HG03457 (cell line): ENCODE results near the gene ICAM4.
"Not testable (repeated sequence)": the region's sequence is repeated elsewhere in the genome, so short reads cannot be mapped to it uniquely, and the experiment has no call there.

ENCODE experiments used
- ATAC-seq: cut with Tn5 transposase; IDR thresholded peaks from one replicate; pipeline ENCODE4 v1.9.1; 2021; ENCODE audit warnings: moderate number of reproducible peaks; ENCODE audit not compliant: unreplicated experiment

ICAM4 gene

GRCh38 chr19:10268071-10268470, 18.7 kb upstream of the ICAM4 start:
- ATAC-seq, result no peak

- ATAC-seq, result no peak
These were observed 17.2 kb upstream of the ICAM4 start for GRCh38 chr19:10269333-10270179.

GRCh38 chr19:10270180-10270615, 16.6 kb upstream of the ICAM4 start:
- no peak for ATAC-seq

DNA sequence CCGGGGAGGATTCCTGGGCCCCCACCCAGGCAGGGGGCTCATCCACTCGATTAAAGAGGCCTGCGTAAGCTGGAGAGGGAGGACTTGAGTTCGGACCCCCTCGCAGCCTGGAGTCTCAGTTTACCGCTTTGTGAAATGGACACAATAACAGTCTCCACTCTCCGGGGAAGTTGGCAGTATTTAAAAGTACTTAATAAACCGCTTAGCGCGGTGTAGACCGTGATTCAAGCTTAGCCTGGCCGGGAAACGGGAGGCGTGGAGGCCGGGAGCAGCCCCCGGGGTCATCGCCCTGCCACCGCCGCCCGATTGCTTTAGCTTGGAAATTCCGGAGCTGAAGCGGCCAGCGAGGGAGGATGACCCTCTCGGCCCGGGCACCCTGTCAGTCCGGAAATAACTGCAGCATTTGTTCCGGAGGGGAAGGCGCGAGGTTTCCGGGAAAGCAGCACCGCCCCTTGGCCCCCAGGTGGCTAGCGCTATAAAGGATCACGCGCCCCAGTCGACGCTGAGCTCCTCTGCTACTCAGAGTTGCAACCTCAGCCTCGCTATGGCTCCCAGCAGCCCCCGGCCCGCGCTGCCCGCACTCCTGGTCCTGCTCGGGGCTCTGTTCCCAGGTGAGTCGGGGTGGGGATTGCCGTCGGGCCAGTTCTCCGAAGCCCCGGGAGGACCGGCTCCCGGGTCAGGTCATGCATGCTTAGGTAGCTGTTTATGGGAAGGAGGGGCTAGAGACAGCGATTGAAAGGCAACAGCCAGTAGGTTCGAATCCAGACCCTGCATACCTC, 15.9 kb upstream of the ICAM4 start, which contains the start of gene ICAM1:
TSS of gene ICAM1 (plus strand) at position 505 of the 779 bp plus-strand sequence. CDS start at position 545, 40 bp downstream.
- no peak for ATAC-seq

- no peak for ATAC-seq
These were observed 15.1 kb upstream of the ICAM4 start for GRCh38 chr19:10271543-10272086.

GRCh38 chr19:10274589-10274988, 12.2 kb upstream of the ICAM4 start:
- no peak for ATAC-seq

DNA sequence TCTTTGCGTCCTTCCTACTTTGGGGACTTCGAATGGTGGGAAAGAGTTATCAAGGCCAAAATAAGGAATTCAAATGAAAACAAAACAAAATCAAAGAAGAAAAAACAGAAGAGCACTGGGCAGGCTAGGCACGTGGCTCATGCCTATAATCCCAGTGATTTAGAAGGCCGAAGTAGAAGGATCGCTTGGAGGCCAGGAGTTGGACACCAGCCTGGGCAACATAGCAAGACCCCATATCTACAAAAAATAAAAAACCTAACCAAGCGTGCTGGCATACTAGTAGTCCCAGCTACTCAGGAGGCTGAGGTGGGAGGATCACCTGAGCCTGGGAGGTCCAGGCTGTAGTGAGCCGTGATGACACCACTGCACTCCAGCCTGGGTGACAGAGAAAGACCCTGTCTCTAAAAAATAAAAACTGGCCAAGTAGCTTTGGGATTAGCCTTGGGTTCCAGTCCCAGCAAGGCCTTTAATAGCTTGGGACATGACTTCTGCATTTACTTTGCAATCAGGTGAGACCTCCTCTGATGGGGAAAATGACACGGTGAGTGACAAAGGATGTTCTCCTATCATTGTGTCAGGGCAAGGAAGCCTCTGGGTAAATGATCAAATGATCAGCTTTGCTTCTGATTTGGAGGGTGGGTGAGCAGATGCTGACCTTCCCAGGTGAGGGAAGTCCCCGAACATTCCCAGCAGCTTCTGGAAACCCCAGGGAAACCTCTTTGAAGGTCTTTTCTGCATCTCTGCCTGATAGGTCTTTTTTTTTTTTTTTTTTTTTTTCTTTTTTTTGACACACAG, 8.8 kb upstream of the ICAM4 start:
- ATAC-seq, result no peak

DNA sequence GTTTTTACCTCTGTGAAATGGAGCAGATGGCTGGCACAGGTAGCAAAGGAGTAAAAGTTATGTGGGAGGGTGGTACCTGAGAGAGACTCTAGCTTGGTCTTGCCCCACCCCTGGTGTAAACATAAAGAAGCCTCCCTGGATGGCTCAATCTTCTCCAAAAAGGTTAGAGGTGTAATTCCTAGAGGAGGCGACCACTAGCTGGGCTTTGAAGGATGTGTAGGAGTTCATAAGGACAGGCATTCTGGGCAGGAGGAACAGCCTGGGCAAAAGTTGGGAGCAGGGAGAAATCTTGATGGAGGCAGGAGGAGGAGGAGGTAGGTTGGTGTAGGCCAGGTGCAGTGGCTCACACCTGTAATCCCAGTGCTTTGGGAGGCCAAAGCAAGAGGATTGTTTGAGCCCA, 7.8 kb upstream of the ICAM4 start:
- ATAC-seq, result no peak

- no peak for ATAC-seq
These were observed 6.9 kb upstream of the ICAM4 start for GRCh38 chr19:10279737-10280442.

DNA sequence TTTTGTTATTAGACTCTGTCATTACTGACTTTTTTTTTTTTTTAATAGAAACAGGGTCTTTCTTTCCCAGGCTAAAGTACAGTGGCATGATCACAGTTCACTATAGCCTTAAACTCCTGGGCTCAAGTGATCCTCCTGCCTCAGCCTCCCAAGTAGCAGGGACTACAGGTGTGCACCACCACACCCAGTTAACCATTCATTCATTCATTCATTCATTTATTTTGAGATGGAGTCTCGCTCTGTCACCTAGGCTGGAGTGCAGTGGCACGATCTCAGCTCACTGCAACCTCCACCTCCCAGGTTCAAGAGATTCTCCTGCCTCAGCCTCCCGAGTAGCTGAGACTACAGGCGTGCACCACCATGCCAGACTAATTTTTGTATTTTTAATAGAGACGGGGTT, 4.7 kb upstream of the ICAM4 start:
- ATAC-seq, result not testable (repeated sequence)

- ATAC-seq, result no peak
These were observed 3.3 kb upstream of the ICAM4 start for GRCh38 chr19:10283301-10284064.

GRCh38 chr19:10284065-10284959, 2.4 kb upstream of the ICAM4 start:
- ATAC-seq, result no peak

DNA sequence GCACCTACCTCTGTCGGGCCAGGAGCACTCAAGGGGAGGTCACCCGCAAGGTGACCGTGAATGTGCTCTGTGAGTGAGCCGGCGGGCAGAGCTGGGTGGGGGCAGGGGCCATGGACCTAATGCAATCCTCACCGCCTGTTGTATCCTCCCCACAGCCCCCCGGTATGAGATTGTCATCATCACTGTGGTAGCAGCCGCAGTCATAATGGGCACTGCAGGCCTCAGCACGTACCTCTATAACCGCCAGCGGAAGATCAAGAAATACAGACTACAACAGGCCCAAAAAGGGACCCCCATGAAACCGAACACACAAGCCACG, 1.8 kb upstream of the ICAM4 start:
- ATAC-seq, result no peak

GRCh38 chr19:10285393-10285792, 1.4 kb upstream of the ICAM4 start:
- ATAC-seq, result no peak

GRCh38 chr19:10288662-10289166, 2.0 kb downstream of the ICAM4 start:
- no peak for ATAC-seq

- ATAC-seq, result no peak
These were observed 2.5 kb downstream of the ICAM4 start for GRCh38 chr19:10289167-10289835.

DNA sequence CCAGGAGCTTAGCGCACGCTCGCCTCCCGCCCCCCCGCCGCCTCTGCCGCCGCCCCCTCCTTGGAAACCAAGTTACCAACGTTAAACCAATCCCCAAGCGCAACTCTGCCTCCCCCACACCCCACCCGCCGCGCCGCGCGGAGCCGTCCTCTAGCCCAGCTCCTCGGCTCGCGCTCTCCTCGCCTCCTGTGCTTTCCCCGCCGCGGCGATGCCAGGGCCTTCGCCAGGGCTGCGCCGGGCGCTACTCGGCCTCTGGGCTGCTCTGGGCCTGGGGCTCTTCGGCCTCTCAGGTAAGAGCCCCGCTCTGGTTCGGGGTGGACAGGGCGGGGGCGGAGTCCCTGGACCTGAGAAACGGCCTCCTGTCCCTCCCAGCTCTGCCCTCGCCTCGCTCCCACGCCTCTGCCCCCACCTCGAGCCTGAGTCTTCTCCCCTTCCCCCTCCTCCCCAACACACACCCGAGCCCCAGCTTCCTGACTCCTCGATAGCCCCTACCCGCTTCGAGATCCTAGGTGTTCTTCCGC, 3.1 kb downstream of the ICAM4 start, which contains the start of gene ICAM5:
TSS of gene ICAM5 (plus strand) at position 117 of the 521 bp plus-strand sequence. CDS start at position 209, 92 bp downstream.
- ATAC-seq, result no peak
